CD14-positive monocyte (primary cell): Measurements from ENCODE around the gene CDK15. TPM values are rescaled to one million over a fixed set of nuclear protein-coding genes. Genes with fewer than 3 reads are reported as not detected.

ENCODE experiments used
- DNase-seq, 3 donors: peaks; one replicate each; pipeline ENCODE4 v3.0.0-alpha.2; 2011 to 2022
- H2AFZ ChIP-seq: 2 replicates; pipeline ENCODE4 v1.6.0; 2012; ENCODE audit warnings: mild to moderate bottlenecking, low read depth, low read length, inconsistent platforms; ENCODE audit not compliant: insufficient read depth, poor library complexity, severe bottlenecking
- H3K27ac ChIP-seq, 2 donors: 1 replicate in 1 of 2; 2 replicates in 1 of 2; pipeline ENCODE4 v1.5.1; 2012 to 2013; ENCODE audit warnings: low read length in 2 of 2, control low read depth in 1 of 2, inconsistent platforms in 1 of 2, low read depth in 1 of 2, mild to moderate bottlenecking in 1 of 2
- H3K27me3 ChIP-seq, 2 donors: one replicate each; pipeline versions ENCODE4 v1.6.0 to v1.6.1; 2011 to 2013; ENCODE audit warnings: low read length in 2 of 2; ENCODE audit not compliant: control insufficient read depth in 2 of 2, insufficient read depth in 2 of 2
- H3K36me3 ChIP-seq, 2 donors: replicated peaks in 1 of 2; 1 replicate in 1 of 2; 2 replicates in 1 of 2; pipeline versions ENCODE4 v1.5.1 to v1.6.1; 2012 to 2013; ENCODE audit warnings: low read length in 2 of 2, control low read depth in 1 of 2, inconsistent platforms in 1 of 2, mild to moderate bottlenecking in 1 of 2; ENCODE audit not compliant: insufficient read depth in 2 of 2, control insufficient read depth in 1 of 2
- H3K4me1 ChIP-seq, 2 donors: 1 replicate in 1 of 2; 2 replicates in 1 of 2; pipeline versions ENCODE4 v1.5.1 to v1.6.1; 2012 to 2013; ENCODE audit warnings: low read length in 2 of 2, control low read depth in 1 of 2, inconsistent platforms in 1 of 2, mild to moderate bottlenecking in 1 of 2, moderate library complexity in 1 of 2; ENCODE audit not compliant: insufficient read depth in 2 of 2, control insufficient read depth in 1 of 2
- H3K4me2 ChIP-seq: replicated peaks from 2 replicates; pipeline ENCODE3; 2012; ENCODE audit warnings: low read length, moderate library complexity, mild to moderate bottlenecking; ENCODE audit not compliant: poor library complexity, severe bottlenecking; ENCODE audit errors: extremely low read depth
- H3K4me3 ChIP-seq, 3 experiments: fragments of 200-600 bp in 1 of 3; sonication (generic) in 1 of 3; replicated peaks in 1 of 3; 1 replicate in 2 of 3; 2 replicates in 1 of 3; pipeline ENCODE4 v1.5.1; 2011 to 2013; ENCODE audit warnings: low read length in 3 of 3, mild to moderate bottlenecking in 3 of 3, control low read depth in 2 of 3, low read depth in 2 of 3, inconsistent platforms in 1 of 3, moderate library complexity in 1 of 3
- H3K79me2 ChIP-seq: 2 replicates; pipeline ENCODE4 v1.6.0; 2012; ENCODE audit warnings: mild to moderate bottlenecking, control low read depth, inconsistent platforms, low read length, moderate library complexity; ENCODE audit not compliant: insufficient read depth
- H3K9ac ChIP-seq: 2 replicates; pipeline ENCODE4 v1.6.0; 2017; ENCODE audit warnings: low read length, mild to moderate bottlenecking; ENCODE audit not compliant: insufficient read depth, poor library complexity, severe bottlenecking
- H3K9me3 ChIP-seq, 2 donors: replicated peaks in 1 of 2; 1 replicate in 1 of 2; 2 replicates in 1 of 2; pipeline versions ENCODE4 v1.5.1 to v1.6.1; 2012 to 2013; ENCODE audit warnings: low read length in 2 of 2, control low read depth in 1 of 2; ENCODE audit not compliant: control insufficient read depth in 1 of 2, insufficient read depth in 1 of 2
- H4K20me1 ChIP-seq: 2 replicates; pipeline ENCODE4 v1.6.0; 2012; ENCODE audit warnings: mild to moderate bottlenecking, low read length, control low read depth, moderate library complexity; ENCODE audit not compliant: insufficient read depth
- H3K27ac Mint-ChIP-seq, 7 donors: one replicate each; pipeline ENCODE4 v1.8.0; 2020; ENCODE audit warnings: mild to moderate bottlenecking in 7 of 7, mixed read lengths in 7 of 7, moderate library complexity in 6 of 7, inconsistent platforms in 2 of 7
- H3K27me3 Mint-ChIP-seq, 3 donors: one replicate each; pipeline ENCODE4 v1.8.0; 2021 to 2022; ENCODE audit warnings: low read depth in 3 of 3, mild to moderate bottlenecking in 3 of 3, mixed read lengths in 3 of 3, moderate library complexity in 3 of 3, inconsistent platforms in 1 of 3
- H3K36me3 Mint-ChIP-seq, 2 donors: one replicate each; pipeline ENCODE4 v1.8.0; 2020; ENCODE audit warnings: mixed read lengths in 2 of 2, inconsistent platforms in 1 of 2, mild to moderate bottlenecking in 1 of 2
- H3K4me1 Mint-ChIP-seq: one replicate; pipeline ENCODE4 v1.8.0; 2020; ENCODE audit warnings: mild to moderate bottlenecking, mixed read lengths
- H3K4me3 Mint-ChIP-seq, 2 donors: one replicate each; pipeline ENCODE4 v1.8.0; 2020; ENCODE audit warnings: mild to moderate bottlenecking in 2 of 2, mixed read lengths in 2 of 2, moderate library complexity in 1 of 2
- H3K9me3 Mint-ChIP-seq, 7 donors: one replicate each; pipeline ENCODE4 v1.8.0; 2020 to 2022; ENCODE audit warnings: mixed read lengths in 7 of 7, mild to moderate bottlenecking in 6 of 7, moderate library complexity in 6 of 7, inconsistent platforms in 2 of 7
- WGBS: methylation state at CpG from one replicate; pipeline ENCODE4 v1.1.5; 2013; ENCODE audit warnings: missing lambda C conversion rate; ENCODE audit not compliant: insufficient coverage; 5-methylcytosine and 5-hydroxymethylcytosine counted together
- intact Hi-C, 2 donors: fragments of 100-400 bp; cut with micrococcal nuclease; formaldehyde crosslinking; loops; one replicate each; pipeline versions ENCODE4 v1.15.0 to v1.15.1; 2023
- polyA plus RNA-seq, 3 donors: library from polyadenylated mRNA; depleted of rRNA in 1 of 3; unstranded in 2 of 3; stranded (reverse) in 1 of 3; fragments of 300-500 nt in 2 of 3; fragments of >200 nt in 1 of 3; fragmentation: Illumina TruSeq in 2 of 3; gene quantifications; 1 replicate in 2 of 3; 2 replicates in 1 of 3; pipeline ENCODE4 v1.2.3, GENCODE V29; 2012 to 2021
- TF ChIP-seq, protein P1 (sequence below): fragments of 200-600 bp; IDR thresholded peaks from one replicate; pipeline ENCODE4 v1.8.0; 2022; ENCODE audit warnings: antibody characterized with exemption, mild to moderate bottlenecking

CDK15 gene
- polyA plus RNA-seq, 3 donors, result not detected

- Mint-ChIP-seq H3K27me3 (peaks cover 0 to 6% (median 3%) of the 10 kb centered on the region in 3 donors), H3K4me1 (no peaks in the 10 kb centered on the region), H3K27ac (no peak overlapping the region), H3K36me3 (no peaks in the 10 kb centered on the region), H3K4me3 (no peak overlapping the region), H3K9me3 (no peaks in the 10 kb centered on the region)
- no peak overlapping the region for H2AFZ ChIP-seq
- H3K27me3 ChIP-seq, result no peaks in the 10 kb centered on the region
- H4K20me1 ChIP-seq, result no peaks in the 10 kb centered on the region
- no peak overlapping the region for H3K27ac ChIP-seq
- H3K4me3 ChIP-seq, result no peak overlapping the region
- H3K9ac ChIP-seq, result no peak overlapping the region
- H3K4me2 ChIP-seq, result no peak overlapping the region
- TF ChIP-seq, protein P1, sequence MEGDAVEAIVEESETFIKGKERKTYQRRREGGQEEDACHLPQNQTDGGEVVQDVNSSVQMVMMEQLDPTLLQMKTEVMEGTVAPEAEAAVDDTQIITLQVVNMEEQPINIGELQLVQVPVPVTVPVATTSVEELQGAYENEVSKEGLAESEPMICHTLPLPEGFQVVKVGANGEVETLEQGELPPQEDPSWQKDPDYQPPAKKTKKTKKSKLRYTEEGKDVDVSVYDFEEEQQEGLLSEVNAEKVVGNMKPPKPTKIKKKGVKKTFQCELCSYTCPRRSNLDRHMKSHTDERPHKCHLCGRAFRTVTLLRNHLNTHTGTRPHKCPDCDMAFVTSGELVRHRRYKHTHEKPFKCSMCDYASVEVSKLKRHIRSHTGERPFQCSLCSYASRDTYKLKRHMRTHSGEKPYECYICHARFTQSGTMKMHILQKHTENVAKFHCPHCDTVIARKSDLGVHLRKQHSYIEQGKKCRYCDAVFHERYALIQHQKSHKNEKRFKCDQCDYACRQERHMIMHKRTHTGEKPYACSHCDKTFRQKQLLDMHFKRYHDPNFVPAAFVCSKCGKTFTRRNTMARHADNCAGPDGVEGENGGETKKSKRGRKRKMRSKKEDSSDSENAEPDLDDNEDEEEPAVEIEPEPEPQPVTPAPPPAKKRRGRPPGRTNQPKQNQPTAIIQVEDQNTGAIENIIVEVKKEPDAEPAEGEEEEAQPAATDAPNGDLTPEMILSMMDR, result no peak
- no peaks in the 10 kb centered on the region for H3K36me3 ChIP-seq
- no peaks in the 10 kb centered on the region for H3K79me2 ChIP-seq
- no peaks in the 10 kb centered on the region for H3K4me1 ChIP-seq
- H3K9me3 ChIP-seq, result no peaks in the 10 kb centered on the region
- 77% methylated on average over 4 of the region's 8 CpGs for WGBS
- intact Hi-C loops, result no loop called here
- DNase-seq, result no peak
Measured at GRCh38 chr2:201807452-201807999, 1.2 kb downstream of the CDK15 start.

DNA sequence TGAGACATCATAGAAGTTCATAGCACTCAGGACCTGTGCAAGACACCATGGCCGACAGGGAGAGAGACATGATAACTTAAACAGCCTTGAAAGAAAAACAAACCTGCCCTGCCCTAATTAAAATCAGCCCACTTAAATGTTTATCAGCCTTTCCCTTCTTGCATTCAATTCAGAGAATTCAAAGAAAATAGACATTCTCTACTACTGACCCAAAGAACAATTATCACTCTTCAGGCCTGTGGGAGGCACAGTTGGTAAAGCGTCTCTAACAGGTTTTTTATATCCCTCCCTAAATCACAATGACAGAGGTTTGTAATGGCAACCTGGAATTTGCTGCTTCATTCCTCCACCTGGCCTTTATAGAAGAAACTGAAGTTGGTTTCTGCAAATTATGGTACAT is 1.7 kb downstream of the CDK15 start:
- no peaks in the 10 kb centered on the region for H3K9me3 ChIP-seq
- Mint-ChIP-seq H3K36me3 (no peaks in the 10 kb centered on the region), H3K27me3 (peaks cover 0 to 6% (median 3%) of the 10 kb centered on the region in 3 donors), H3K4me3 (no peak overlapping the region), H3K4me1 (no peaks in the 10 kb centered on the region), H3K27ac (no peak overlapping the region), H3K9me3 (no peaks in the 10 kb centered on the region)
- H4K20me1 ChIP-seq, result no peaks in the 10 kb centered on the region
- H2AFZ ChIP-seq, result no peak overlapping the region
- no peaks in the 10 kb centered on the region for H3K36me3 ChIP-seq
- H3K9ac ChIP-seq, result no peak overlapping the region
- no peaks in the 10 kb centered on the region for H3K27me3 ChIP-seq
- no peak overlapping the region for H3K4me3 ChIP-seq
- no peaks in the 10 kb centered on the region for H3K4me1 ChIP-seq
- no peak overlapping the region for H3K4me2 ChIP-seq
- no CpG with 5 or more reads among the region's 2 CpGs for WGBS
- intact Hi-C loops, result no loop called here
- DNase-seq, result no peak
- no peak overlapping the region for H3K27ac ChIP-seq
- TF ChIP-seq, protein P1, result no peak
- no peaks in the 10 kb centered on the region for H3K79me2 ChIP-seq
